ENCODE measurements around the gene CPD. TPM values are rescaled to one million over a fixed set of nuclear protein-coding genes. Genes with fewer than 3 reads are reported as not detected.
"Not testable (repeated sequence)": the region's sequence is repeated elsewhere in the genome, so short reads cannot be mapped to it uniquely, and the experiment has no call there.

CPD gene
- total RNA-seq, 1 donor from 2014 or later: 8.2 TPM

GRCh38 chr17:30345527-30346075, 33.1 kb upstream of the CPD start:
- Mint-ChIP-seq H3K4me3 (no peak overlapping the region), H3K9me3 (no peaks in the 10 kb centered on the region), H3K27ac (no peak overlapping the region), H3K27me3 (no peaks in the 10 kb centered on the region), H3K36me3 (ENCODE audit: low read depth) (no peaks in the 10 kb centered on the region), H3K4me1 (no peaks in the 10 kb centered on the region)
- no peak for ATAC-seq (ENCODE audit: low read depth)
- TF ChIP-seq CTCF (IDR thresholded peaks at IDR 0.05): no peak
- CTCF ChIA-PET: interaction anchor here (1.2 to 2.0 kb wide), 3 partner anchors 9 to 249 kb away, joined by 4 to 7 read pairs (median 6); no protein-coding TSS in a partner anchor
- POLR2A ChIA-PET: no interaction called here
- intact Hi-C loops (cut with micrococcal nuclease): no loop called here
- DNase-seq: no peak

- Mint-ChIP-seq H3K36me3 (ENCODE audit: low read depth) (no peaks in the 10 kb centered on the region), H3K27ac (no peak overlapping the region), H3K9me3 (no peaks in the 10 kb centered on the region), H3K27me3 (no peaks in the 10 kb centered on the region), H3K4me1 (no peaks in the 10 kb centered on the region), H3K4me3 (no peak overlapping the region)
- no peak for TF ChIP-seq CTCF (IDR thresholded peaks at IDR 0.05)
- intact Hi-C loops (cut with micrococcal nuclease): no loop called here
- ChIA-PET POLR2A (no interaction called here), CTCF (interaction anchor here (1.4 to 2.0 kb wide), 2 partner anchors 10 to 242 kb away, joined by 6 to 7 read pairs; no protein-coding TSS in a partner anchor)
- DNase-seq (no peak), ATAC-seq (ENCODE audit: low read depth) (no peak)
Observed at GRCh38 chr17:30346221-30346795, 32.4 kb upstream of the CPD start.

GRCh38 chr17:30347488-30347887, 31.2 kb upstream of the CPD start:
- CTCF ChIA-PET: no interaction called here
- no peak for TF ChIP-seq CTCF (IDR thresholded peaks at IDR 0.05)

GRCh38 chr17:30349252-30349651, 29.5 kb upstream of the CPD start:
- H3K36me3 Mint-ChIP-seq (ENCODE audit: low read depth): no peaks in the 10 kb centered on the region
- H3K4me3 Mint-ChIP-seq: no peak overlapping the region
- ATAC-seq (ENCODE audit: low read depth): no peak
- H3K9me3 Mint-ChIP-seq: no peaks in the 10 kb centered on the region
- no peak overlapping the region for H3K27ac Mint-ChIP-seq
- ChIA-PET CTCF (interaction anchor here (1.0 kb wide), 1 partner anchor 245 kb away, joined by 3 read pairs; no protein-coding TSS in a partner anchor), POLR2A (no interaction called here)
- no peaks in the 10 kb centered on the region for H3K4me1 Mint-ChIP-seq
- no peak for DNase-seq
- intact Hi-C loops (cut with micrococcal nuclease): no loop called here
- H3K27me3 Mint-ChIP-seq: no peaks in the 10 kb centered on the region
- TF ChIP-seq CTCF (IDR thresholded peaks at IDR 0.05): no peak

More at GRCh38 chr17:30347488-30347887, 31.2 kb upstream of the CPD start:
- no peaks in the 10 kb centered on the region for H3K4me1 Mint-ChIP-seq
- H3K27me3 Mint-ChIP-seq: no peaks in the 10 kb centered on the region
- H3K9me3 Mint-ChIP-seq: no peaks in the 10 kb centered on the region
- H3K27ac Mint-ChIP-seq: no peak overlapping the region
- H3K4me3 Mint-ChIP-seq: no peak overlapping the region
- DNase-seq: no peak
- no peak for ATAC-seq (ENCODE audit: low read depth)
- H3K36me3 Mint-ChIP-seq (ENCODE audit: low read depth): no peaks in the 10 kb centered on the region
- POLR2A ChIA-PET: no interaction called here
- intact Hi-C loops (cut with micrococcal nuclease): no loop called here

GRCh38 chr17:30351263-30351662, 27.5 kb upstream of the CPD start:
- H3K4me3 Mint-ChIP-seq; H3K27ac Mint-ChIP-seq; H3K27me3 Mint-ChIP-seq; DNase-seq; H3K9me3 Mint-ChIP-seq; H3K4me1 Mint-ChIP-seq; POLR2A ChIA-PET; intact Hi-C loops (cut with micrococcal nuclease); ATAC-seq (ENCODE audit: low read depth); H3K36me3 Mint-ChIP-seq (ENCODE audit: low read depth): not testable (repeated sequence)
- CTCF ChIA-PET: interaction anchor here (0.7 kb wide), 1 partner anchor 15 kb away, joined by 3 read pairs; no protein-coding TSS in a partner anchor
